SU-DHL-6 (cell line): ENCODE results near the gene PRTG.

Source experiments
- CTCF ChIP-seq: fragments of 200-600 bp; sonication (generic); IDR thresholded peaks from one replicate; pipeline ENCODE4 v1.5.1; 2017; ENCODE audit warnings: antibody characterized with exemption, mild to moderate bottlenecking, low read length, moderate library complexity; ENCODE audit not compliant: insufficient read depth, poor library complexity, severe bottlenecking
- EZH2phosphoT487 ChIP-seq: fragments of 200-600 bp; sonication (generic), shearing (Covaris generic); conservative IDR thresholded peaks from 2 replicates; pipeline ENCODE4 v1.6.1; 2018; ENCODE audit warnings: mild to moderate bottlenecking, antibody characterized with exemption, low read length, moderate library complexity, mixed read lengths

- no peak for TF ChIP-seq CTCF
- no peak for TF ChIP-seq EZH2phosphoT487
These were observed 178.4 kb downstream of the PRTG start for GRCh38 chr15:55564347-55565145.
